Gastroesophageal sphincter (tissue), 4 donors: Measurements from ENCODE around the gene VPS13C. TPM values are rescaled to one million over a fixed set of nuclear protein-coding genes. Genes with fewer than 3 reads are reported as not detected.
A peak's percentile ranks its signal among the peaks of the same experiment; 100 is the strongest.

Source experiments
- ATAC-seq: fragments of 150-250 bp; one replicate; pipeline ENCODE4 v1.9.1; 2016; ENCODE audit warnings: mild to moderate bottlenecking, moderate library complexity
- H3K27ac ChIP-seq, 4 donors: fragments of 200-600 bp; sonication (generic) in 3 of 4; 1 replicate in 3 of 4; 2 replicates in 1 of 4; pipeline ENCODE4 v1.5.1; 2016 to 2019
- H3K27me3 ChIP-seq: fragments of 200-600 bp; sonication (generic); one replicate; pipeline ENCODE4 v1.5.1; 2019
- H3K36me3 ChIP-seq, 2 donors: fragments of 200-600 bp; sonication (generic); one replicate each; pipeline ENCODE4 v1.5.1; 2019; ENCODE audit warnings: control low read depth in 1 of 2
- H3K4me1 ChIP-seq, 3 donors: fragments of 200-600 bp; sonication (generic); 1 replicate in 2 of 3; 2 replicates in 1 of 3; pipeline ENCODE4 v1.5.1; 2016 to 2019; ENCODE audit warnings: control low read depth in 2 of 3
- H3K4me3 ChIP-seq, 2 donors: fragments of 200-600 bp; sonication (generic); one replicate each; pipeline ENCODE4 v1.5.1; 2019; ENCODE audit warnings: mild to moderate bottlenecking in 1 of 2, moderate library complexity in 1 of 2
- H3K9me3 ChIP-seq, 3 donors: fragments of 200-600 bp; sonication (generic); one replicate each; pipeline ENCODE4 v1.5.1; 2017 to 2019; ENCODE audit warnings: control low read depth in 2 of 3
- CTCF ChIP-seq, 4 experiments: fragments of 200-600 bp in 2 of 4; fragments of 450-650 bp in 2 of 4; sonication (generic) in 1 of 4; IDR thresholded peaks; one replicate each; pipeline ENCODE4 v1.5.1; 2017 to 2019; ENCODE audit warnings: antibody characterized with exemption in 4 of 4, mild to moderate bottlenecking in 2 of 4, moderate library complexity in 2 of 4
- EP300 ChIP-seq: sonication (generic); formaldehyde crosslinking; IDR thresholded peaks from one replicate; pipeline ENCODE4 v1.6.1; 2017; ENCODE audit warnings: antibody characterized with exemption, mild to moderate bottlenecking
- POLR2A ChIP-seq, 2 donors: fragments of 450-650 bp; IDR thresholded peaks; one replicate each; pipeline ENCODE4 v1.6.1; 2017; ENCODE audit warnings: antibody characterized with exemption in 2 of 2, mild to moderate bottlenecking in 2 of 2, moderate library complexity in 1 of 2
- POLR2AphosphoS5 ChIP-seq: sonication (generic); formaldehyde crosslinking; IDR thresholded peaks from one replicate; pipeline ENCODE4 v1.6.1; 2017; ENCODE audit warnings: antibody characterized with exemption
- WGBS, 2 donors: methylation state at CpG; one replicate each; pipeline ENCODE4 v1.1.5; 2018; ENCODE audit warnings: low coverage in 1 of 2; 5-methylcytosine and 5-hydroxymethylcytosine counted together
- total RNA-seq, 4 donors: library from RNA; depleted of rRNA; stranded (reverse); fragments of >200 nt; gene quantifications; one replicate each; pipeline ENCODE4 v1.1.0, GENCODE V29; 2016

The VPS13C gene
- total RNA-seq, 4 donors from 2014 or later: 62.2 to 108 (median 83.4) TPM

- H3K4me3 ChIP-seq: no peak overlapping the region
- peak; percentile 78 to 96 (median 84) for TF ChIP-seq CTCF (IDR thresholded peaks at IDR 0.05)
- TF ChIP-seq POLR2A (IDR thresholded peaks at IDR 0.05): no peak
- no peaks in the 10 kb centered on the region for H3K9me3 ChIP-seq
- H3K36me3 ChIP-seq: no peaks in the 10 kb centered on the region
- 17 to 24% methylated on average over 3 to 5 of the region's 9 CpGs for WGBS, 2 donors
- peak; percentile 57 for ATAC-seq
- H3K27me3 ChIP-seq: no peaks in the 10 kb centered on the region
- H3K4me1 ChIP-seq: peaks cover 0 to 16% (median 0%) of the 10 kb centered on the region in 3 donors
- H3K27ac ChIP-seq: no peak overlapping the region
These were observed 224.6 kb downstream of the VPS13C start for GRCh38 chr15:61835496-61836106.

- peaks cover 0 to 16% (median 0%) of the 10 kb centered on the region in 3 donors for H3K4me1 ChIP-seq
- 87% methylated on average over 6 of the region's 9 CpGs; no CpG with 5 or more reads in 1 of the 2 donors for WGBS, 2 donors
- H3K27me3 ChIP-seq: no peaks in the 10 kb centered on the region
- no peaks in the 10 kb centered on the region for H3K36me3 ChIP-seq
- ATAC-seq: no peak
- H3K27ac ChIP-seq: no peak overlapping the region
- no peaks in the 10 kb centered on the region for H3K9me3 ChIP-seq
- no peak overlapping the region for H3K4me3 ChIP-seq
- no peak for TF ChIP-seq POLR2A (IDR thresholded peaks at IDR 0.05)
These were observed 225.2 kb downstream of the VPS13C start for GRCh38 chr15:61835029-61835428.

- Histone ChIP-seq H3K36me3 (no peaks in the 10 kb centered on the region), H3K27ac (no peak overlapping the region), H3K4me3 (no peak overlapping the region), H3K9me3 (no peaks in the 10 kb centered on the region), H3K4me1 (peaks cover 0 to 16% (median 0%) of the 10 kb centered on the region in 3 donors), H3K27me3 (no peaks in the 10 kb centered on the region)
- peak; percentile 63 for ATAC-seq
- 32 to 69% methylated on average over 6 to 7 of the region's 16 CpGs for WGBS, 2 donors
- TF ChIP-seq CTCF (IDR thresholded peaks at IDR 0.05) (peak; percentile 87 to 97 (median 94)), EP300 (no peak), POLR2A (IDR thresholded peaks at IDR 0.05) (no peak)
These were observed 226.1 kb downstream of the VPS13C start for GRCh38 chr15:61834076-61834697.

GRCh38 chr15:61832223-61832622 lies 228.0 kb downstream of the VPS13C start:
- Histone ChIP-seq H3K4me1 (peaks cover 0 to 16% (median 0%) of the 10 kb centered on the region in 3 donors), H3K36me3 (no peaks in the 10 kb centered on the region), H3K9me3 (no peaks in the 10 kb centered on the region), H3K27ac (no peak overlapping the region), H3K27me3 (no peaks in the 10 kb centered on the region), H3K4me3 (no peak overlapping the region)
- 83 to 93% methylated on average over 5 to 6 of the region's 6 CpGs for WGBS, 2 donors
- no peak for ATAC-seq
- no peak for TF ChIP-seq POLR2A (IDR thresholded peaks at IDR 0.05)
- TF ChIP-seq CTCF (IDR thresholded peaks at IDR 0.05): no peak
- no peak for TF ChIP-seq EP300
- no peak for TF ChIP-seq POLR2AphosphoS5

- Histone ChIP-seq H3K36me3 (no peaks in the 10 kb centered on the region), H3K27ac (no peak overlapping the region), H3K4me3 (no peak overlapping the region), H3K4me1 (peaks cover 0 to 16% (median 0%) of the 10 kb centered on the region in 3 donors), H3K27me3 (no peaks in the 10 kb centered on the region), H3K9me3 (no peaks in the 10 kb centered on the region)
- WGBS, 2 donors: 60 to 80% methylated on average over 1 of the region's 10 CpGs
- TF ChIP-seq POLR2A (IDR thresholded peaks at IDR 0.05) (no peak), EP300 (no peak), POLR2AphosphoS5 (no peak), CTCF (IDR thresholded peaks at IDR 0.05) (no peak)
- no peak for ATAC-seq
These were observed 228.7 kb downstream of the VPS13C start for GRCh38 chr15:61831505-61831921.
